Forelimb muscle (tissue), 1 donor: Measurements from ENCODE around the gene ADCY7. TPM values are rescaled to one million over a fixed set of nuclear protein-coding genes. Genes with fewer than 3 reads are reported as not detected.

Experiments used
- DNase-seq: peaks from one replicate; pipeline ENCODE4 v3.0.0-alpha.2; 2013; ENCODE audit warnings: low read depth
- polyA plus RNA-seq: library from polyadenylated mRNA; unstranded; fragments of 120-200 nt; gene quantifications from one replicate; pipeline ENCODE4 v1.2.1, GENCODE V29; 2013; ENCODE audit not compliant: insufficient read length

The ADCY7 gene
- polyA plus RNA-seq, 1 donor, result 6.7 TPM

DNA sequence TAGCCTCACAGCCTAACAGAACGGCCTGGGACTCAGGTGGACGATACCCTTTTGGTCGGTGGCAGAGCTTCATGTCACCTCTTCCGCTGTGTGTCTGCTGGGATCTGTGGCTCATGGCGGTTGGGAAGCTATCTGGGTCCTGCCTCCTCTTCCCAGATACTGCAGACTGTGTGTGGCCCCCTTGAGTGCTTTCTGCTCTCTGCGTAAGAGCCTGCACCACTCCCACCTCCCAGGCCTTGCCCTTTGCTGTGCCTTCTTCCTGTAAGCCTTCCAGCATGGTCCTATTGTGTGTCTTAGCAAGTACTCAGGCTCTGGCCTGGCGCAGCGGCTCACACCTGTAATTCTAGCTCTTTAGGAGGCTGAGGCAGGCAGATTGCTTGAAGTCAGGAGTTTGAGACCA lies 17.5 kb upstream of the ADCY7 start:
- no peak for DNase-seq

DNA sequence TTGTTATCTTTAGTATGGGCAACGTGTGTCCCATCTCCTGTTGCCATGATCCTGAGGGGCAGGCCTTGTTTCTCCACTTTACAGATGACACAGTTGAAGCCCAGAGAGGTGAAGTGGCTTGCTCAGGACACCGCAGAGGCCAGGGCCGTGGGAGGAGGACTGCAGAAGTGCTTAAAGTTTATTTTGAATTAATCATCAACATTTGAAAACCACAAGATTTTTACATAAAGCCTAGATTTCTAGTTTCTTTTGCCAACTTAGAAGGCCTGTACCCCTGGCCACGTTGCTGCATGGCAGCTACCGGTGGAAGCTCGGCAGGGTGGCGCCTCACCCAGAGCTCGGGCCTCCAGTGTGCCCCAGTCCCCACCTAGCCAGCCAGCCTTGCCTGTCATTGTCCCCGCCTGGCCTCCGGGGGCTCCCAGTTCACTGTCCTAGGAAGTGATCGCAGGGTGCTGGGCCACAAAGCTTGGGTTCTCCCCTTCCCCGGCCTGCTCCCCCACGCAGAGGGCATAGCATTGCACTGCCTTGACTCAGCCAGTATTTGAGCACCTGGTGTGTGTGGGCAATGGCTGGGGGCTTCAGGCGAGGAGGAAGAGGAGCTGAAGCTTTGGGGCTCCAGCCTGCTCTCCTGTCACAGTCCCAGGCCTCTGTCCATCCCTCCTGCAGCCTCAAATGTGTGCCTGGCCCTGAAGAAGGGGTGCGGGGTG lies 14.8 kb upstream of the ADCY7 start:
- DNase-seq, result no peak

DNA sequence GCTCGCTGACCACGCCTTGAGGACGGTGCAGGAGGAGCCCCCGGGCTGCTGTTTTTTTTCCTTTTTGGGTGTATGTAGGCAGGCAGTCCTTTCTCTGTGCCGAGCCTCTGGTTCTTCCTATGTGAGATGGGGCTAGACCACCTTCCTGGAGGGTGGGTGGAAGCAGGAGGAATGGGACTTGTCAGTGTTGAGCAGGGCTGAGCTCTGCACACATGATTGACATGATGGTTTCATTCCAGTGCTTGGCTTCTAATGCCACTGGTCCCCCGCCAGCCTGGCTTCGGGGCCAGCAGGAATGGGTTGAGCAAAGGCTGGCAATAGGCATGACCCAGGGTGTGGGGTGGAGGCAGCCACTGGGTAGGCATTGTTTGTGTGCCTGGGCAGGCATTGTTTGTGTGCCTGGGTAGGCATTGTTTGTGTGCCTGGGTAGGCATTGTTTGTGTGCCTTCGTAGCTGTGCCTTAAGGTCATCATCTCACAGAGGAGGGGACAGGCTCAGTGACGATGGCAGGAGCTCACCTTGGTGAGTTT lies 14.2 kb upstream of the ADCY7 start:
- DNase-seq, result no peak

DNA sequence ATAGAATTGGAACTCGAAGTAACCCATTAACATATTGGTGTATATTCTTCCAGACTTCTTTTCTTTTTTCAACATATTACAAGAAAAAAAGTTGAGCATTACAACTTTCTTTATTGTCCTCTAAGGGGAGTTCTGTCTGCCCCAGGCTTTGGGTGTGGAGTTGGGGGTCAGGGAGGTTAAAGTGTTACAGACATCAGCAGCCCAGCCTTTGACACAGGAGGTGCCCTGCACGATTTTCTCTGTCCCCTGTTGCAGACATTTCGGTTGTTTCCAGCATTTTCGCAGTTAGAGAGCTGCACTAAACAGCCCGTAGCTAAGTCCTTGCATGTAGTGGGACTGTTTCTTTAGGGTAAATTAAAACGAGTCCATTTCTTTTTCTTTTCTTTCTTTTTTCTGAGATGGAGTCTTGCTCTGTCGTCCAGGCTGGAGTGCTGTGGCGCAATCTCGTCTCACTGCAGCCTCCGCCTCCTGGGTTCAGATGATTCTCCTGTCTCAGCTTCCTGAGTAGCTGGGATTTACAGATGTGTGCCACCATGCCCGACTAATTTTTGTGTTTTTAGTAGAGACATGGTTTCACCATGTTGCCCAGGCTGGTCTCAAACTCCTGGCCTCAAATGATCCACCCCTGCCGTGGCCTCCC lies 13.4 kb upstream of the ADCY7 start:
- no peak for DNase-seq

DNA sequence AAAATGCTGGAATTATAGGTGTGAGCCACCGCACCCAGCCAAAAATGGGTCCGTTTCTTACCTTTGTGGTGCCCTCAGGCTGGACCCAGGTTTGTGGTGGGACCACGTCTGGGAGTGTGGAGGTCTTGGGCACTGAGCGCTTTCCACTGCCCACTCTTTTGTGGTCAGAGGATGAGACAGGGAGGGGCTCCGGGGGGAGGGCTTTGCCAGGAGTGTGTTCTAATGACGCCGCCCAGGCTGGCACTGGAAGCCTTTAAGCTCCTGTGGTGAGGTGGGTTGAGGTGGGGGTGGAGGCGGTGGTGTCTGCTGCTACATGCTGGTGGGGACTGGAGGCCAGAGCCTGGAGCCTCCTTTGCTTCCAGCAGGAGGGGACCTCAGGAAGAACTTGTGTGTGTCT lies 12.8 kb upstream of the ADCY7 start:
- DNase-seq, result no peak

DNA sequence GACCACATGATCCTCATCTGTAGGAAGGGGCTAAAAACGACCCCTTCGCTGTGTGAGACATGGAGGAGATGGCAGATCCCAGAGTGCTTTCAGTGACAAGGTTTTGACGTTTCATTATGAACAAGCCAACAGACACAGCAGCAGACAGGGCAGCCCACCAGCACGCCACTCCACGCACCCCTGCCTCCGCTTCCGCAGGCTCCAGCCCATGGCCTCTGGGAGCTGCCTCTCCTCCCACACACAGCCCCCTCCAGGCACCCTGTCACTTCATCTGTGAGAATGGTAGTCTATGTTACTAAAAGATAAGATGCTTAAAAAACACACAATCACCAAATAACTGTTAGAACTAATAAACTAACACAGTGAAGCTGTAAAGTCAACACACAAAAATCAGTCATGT lies 12.3 kb upstream of the ADCY7 start:
- DNase-seq, result no peak

DNA sequence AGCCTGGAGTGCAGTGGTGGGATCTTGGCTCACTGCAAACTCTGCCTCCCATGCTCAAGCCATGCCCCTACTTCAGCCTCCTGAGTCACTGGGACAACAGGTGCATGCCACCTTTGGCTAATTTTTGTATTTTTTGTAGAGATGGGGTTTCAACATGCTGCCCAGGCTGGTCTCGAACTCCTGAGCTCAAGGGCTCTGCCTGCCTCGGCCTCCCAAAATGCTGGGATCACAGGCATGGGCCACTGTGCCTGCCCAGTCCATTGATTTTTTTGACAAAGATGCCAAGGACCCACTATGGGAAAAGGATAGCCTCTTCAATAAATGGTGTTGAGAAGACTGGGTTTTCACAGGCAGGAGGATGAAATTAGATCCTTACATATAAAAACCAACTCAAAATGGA lies 10.8 kb upstream of the ADCY7 start:
- DNase-seq, result no peak

DNA sequence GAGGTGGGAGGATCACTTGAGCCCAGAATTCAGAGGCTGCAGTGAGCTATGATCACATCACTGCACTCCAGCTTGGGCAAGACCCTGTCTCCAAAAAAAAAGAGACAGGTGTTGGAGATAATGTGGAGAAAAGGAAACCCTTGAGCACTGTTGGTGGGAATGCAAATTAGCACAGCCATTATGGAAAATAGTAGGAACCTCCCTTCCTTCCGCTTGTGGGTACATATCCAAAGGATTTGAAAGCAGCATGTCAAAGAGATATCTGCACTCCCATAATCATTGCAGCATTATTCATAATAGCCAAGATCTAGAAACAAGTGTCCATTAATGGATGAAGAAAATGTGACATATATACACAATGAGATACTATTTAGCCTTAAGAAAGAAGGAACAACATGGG lies 9.7 kb upstream of the ADCY7 start:
- DNase-seq, result no peak

DNA sequence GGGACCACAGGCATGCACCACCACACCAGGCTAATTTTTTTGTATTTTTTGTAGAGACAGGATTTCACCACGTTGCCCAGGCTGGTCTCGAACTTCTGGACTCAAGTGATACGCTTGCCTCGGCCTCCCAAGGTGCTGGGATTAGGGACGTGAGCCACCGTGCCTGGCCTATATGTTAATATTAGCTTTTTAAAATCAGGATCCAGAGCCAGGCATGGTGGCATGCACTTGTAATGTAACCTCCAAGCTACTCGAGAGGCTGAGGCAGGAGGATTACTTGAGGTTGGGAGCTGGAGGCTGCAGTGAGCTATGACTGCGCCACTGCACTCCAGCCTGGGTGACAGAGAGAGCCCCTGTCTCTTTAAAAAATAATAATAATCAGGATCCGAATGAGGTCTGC lies 8.5 kb upstream of the ADCY7 start:
- no peak for DNase-seq

DNA sequence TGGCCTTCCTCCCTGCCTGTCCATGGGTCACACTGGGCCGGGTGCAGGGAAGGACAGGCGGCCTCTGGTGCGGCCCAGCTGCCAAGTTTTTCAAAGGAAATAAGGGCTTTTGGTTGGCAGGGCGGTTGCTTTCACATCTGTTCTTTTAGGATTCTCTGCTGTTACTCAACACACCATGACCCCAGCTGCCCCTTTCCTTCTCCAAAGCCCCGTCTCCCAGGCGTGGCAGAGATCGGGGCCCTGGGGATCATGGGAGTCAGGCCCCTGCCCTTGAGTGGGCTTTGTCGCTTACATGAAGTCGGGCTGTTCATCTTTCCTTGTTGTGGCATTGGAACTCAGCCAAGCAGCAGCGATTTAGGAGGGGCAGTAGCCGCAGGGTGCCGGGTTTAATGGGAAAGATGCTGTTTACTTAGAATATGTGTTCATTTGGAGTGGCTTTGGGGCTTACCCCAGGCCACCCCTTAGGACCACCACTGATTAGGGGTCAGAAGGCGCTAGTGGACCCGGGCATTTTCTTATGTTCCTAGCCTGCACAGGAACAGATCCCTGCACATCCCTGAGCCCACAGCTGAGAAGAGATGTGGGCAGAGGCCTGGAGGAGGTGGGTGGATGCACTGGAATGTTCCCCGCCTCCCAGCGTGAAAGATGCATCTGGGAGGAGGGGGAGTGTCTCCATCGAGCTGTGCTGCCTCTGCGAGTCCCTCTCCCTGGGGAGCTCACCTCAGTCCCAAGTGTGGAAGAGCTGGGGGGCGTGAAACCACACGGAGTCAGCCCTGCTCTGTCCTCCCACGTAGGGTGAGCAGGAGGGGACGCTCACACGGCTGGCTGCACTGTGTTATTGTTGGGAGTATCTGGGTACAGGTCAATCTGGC lies 6.8 kb upstream of the ADCY7 start:
- DNase-seq, result no peak

DNA sequence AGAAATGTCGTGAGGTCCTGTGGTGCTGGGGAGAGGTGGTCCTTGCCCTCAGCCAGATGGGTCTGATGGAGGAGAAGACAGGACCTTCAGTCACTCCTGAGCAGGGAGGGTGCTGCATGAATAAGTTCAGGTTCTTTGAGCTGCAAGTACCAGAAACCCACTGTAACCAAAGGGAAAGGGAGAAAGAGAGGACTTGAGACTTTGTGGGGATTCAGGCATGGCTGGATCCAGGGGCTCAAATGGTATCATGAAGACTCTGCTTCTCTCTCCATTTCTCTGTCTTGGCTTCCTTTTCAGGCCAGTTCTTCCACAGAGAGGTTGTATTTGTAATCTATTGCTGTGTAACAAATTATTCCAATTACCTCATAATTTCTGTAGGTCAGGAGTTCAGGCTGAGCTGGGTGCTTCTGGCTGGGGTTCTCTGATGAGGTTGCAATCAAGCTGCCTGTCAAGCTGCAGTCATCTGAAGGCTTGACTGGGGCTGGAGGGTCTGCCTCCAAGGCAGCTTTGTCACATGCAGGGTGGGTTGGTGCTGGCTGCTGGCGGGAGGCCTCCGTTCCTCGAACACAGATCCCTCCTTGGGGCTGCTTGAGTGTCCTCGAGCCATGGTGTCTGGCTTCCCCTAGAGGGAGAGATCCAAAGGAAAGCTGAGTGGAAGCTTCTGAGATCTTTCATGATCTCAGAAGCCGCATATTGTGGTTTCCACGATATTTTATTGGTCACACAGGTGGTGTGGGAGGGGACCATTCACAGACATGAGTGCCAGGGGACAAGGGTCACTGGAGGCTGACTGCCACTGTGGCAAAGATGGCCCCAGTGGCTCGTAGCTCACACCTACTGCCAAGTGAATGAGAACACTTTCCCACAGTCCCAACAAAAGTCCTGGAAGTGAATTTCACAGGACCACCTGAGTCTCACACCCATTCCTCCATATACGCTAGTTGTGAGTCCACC lies 5.9 kb upstream of the ADCY7 start:
- no peak for DNase-seq

DNA sequence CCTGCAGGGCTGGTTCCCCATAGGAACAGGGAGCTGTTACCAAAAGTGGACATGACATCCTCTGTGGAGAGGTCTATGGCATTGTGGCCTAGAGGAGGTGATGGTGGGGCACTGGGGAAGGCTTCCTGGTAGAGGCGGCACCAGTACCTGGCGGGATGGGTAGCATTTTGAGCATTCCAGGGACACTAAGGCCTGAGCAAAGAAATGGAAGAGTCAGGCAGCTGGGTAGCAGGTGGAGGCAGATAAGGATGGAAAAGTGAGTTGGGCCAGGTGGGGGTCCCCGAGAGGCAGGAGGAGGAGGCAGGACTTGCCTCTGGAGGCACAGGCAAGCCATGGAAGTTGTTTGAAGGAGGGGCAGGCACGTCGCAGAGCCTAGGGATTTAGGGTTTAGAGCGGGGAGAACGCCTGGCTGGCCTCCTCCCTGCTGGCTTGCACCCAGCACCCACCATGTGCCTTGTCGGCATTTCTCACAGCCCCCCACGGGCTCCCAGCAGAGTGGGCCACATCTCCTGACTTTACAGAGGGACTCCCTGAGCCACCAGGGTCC lies 5.1 kb upstream of the ADCY7 start:
- no peak for DNase-seq

DNA sequence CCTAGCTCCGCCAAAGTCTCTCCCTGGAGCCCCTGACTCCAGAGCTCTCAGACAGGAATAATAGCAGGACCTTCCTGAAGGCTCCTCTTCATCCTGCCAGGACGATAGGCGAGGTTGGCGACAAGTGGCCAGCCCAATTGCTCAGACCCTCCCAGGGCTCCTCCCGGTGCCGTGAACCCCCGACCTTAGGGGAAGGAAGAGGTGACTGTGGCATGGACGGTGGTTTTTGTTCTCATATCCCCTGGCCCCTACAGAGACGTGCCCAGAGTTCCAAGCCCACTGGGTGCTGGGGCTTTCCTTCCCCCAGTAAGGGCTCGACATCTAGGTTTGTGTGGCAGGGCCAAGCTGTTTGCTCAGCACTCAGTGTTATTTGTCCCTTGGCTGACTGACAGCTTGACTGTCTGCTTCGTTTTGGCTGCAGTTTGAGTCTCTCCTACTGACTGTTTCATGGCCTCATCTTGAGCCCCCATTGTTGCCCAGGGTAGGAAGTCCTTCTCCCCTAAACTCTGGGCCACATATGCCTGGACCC lies 4.6 kb upstream of the ADCY7 start:
- no peak for DNase-seq

DNA sequence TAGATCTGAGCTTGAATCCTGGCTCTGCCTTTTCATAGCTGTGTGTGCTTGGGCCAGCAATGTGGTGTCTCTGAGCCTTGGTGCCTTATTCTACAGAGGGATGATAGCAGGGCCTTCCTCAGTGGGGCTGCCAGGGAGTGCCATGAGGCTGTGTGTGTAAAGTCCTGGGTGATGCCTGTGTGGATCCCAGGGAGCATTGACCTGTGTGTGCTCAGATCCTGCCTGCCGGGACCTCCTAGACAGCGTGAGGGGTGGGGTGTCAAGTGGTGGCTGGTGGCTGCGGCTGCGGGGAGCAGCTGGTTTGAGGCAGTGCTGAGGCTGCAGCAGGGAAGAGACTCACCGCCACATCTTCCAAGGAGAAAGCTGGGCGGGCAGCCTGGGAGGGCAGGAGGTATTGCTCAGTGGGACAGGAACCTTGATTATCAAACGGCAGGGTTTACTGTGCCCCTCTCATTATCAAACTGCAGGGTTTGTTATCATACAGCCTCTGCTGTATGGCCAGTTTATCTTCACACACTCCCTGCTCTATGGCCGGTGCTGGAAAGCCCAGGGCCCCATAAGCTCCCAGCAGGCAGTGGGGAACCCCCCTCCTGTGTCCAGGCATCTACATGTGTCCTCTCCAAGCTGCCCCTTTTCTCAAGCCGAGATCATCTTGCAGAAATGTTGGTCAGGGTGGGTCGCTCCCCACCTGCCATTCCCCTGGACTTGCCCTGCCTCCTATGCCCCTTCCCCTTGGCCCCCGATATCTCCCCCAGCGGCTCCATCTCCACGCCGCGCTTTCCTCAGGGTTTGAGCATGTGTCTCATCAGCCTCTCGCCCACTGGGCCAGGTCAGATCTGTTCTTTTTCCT lies 3.1 kb upstream of the ADCY7 start:
- DNase-seq, result no peak

DNA sequence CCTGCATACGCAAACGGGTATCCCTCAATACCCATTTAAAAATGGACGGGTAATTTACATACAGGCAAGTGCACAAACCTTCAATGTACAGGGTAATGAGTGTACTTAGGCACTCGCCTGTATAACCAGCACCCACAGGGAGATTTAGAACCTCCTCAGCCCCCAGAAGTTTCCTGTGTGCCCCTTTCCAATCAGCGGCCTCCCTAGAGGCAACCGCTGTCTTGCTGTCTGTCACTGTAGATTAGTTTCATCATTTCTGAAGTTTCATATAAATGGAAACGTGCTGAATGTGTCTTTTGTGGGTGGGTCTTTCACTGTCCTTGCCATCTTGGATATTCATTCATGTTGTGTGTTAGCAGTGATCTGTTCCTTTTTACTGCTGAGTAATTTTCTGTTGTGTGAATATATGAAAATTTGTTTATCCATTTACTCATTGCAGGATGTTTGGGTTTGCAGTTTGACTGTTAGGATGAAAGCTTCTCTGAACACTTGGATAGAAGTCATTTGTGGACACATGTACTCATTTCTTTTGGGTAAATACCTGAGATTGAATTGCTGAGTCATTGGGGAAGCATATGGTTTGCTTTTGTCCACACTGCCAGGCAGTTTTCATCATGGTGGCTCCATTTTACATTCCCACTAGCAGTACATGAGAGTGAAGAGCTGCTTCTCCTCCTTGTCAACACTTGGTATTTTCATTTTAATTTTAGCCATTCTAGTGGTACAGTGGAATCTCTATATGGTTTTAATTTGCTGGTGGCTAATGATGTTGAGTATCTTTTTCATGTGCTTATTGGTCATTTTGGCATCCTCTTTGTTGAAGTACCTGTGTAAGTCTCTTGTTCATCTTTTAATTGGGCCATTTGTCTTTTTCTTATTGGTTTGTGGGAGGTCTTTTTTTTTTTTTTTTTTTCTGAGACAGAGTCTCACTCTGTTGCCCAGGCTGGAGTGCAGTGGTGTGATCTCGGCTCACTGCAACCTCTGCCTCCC lies 2.1 kb upstream of the ADCY7 start:
- DNase-seq, result no peak

DNA sequence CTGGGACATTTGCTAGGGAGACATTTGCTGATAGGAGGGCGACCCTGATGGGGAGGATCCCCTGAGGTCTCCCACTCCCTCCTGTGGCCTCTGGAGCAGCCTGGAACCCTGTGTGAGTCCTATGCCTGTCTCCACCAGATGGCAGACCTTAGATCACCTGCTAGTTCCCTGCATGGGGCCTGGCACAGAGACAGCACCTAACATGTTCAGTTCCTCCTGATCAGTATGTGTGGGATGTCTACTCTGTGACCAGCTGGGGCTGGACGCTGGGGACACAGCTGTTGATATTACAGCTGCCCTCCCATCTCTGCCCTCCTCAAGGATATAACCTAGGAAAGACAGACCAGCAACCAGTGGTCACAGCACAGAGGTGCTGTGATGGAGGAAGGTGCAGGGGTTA lies 1.1 kb upstream of the ADCY7 start:
- DNase-seq, result no peak

DNA sequence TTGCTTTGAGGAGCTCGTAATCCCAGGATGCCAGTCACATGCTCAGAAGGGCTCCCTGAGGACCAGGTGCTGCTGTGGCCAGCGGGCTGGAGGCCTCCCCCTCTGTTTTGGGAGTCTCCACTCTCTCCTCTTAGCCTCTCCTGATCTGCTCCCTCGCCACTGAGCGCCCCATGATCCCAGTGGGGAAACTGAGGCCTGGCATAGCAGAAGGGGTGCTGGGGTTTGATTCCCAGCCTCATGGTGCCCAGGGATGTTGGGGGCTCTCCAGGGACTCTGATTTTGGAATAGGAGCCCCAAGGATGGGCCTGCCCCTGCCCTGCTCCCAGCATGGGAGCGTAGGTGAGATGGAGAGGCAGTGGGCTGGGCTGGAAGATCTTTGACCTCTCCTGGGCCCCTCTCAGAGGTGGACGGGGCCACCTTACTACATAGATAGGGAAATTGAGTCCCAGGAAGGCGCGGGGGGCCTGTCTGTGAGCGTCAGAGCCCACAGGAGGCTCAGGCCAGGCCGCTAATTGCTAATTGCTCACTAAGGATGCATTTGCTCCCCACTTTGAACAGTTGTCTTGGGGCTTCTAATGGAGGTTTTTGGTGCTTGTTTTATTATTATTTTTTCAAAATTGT lies 525 bp upstream of the ADCY7 start:
- no peak for DNase-seq

DNA sequence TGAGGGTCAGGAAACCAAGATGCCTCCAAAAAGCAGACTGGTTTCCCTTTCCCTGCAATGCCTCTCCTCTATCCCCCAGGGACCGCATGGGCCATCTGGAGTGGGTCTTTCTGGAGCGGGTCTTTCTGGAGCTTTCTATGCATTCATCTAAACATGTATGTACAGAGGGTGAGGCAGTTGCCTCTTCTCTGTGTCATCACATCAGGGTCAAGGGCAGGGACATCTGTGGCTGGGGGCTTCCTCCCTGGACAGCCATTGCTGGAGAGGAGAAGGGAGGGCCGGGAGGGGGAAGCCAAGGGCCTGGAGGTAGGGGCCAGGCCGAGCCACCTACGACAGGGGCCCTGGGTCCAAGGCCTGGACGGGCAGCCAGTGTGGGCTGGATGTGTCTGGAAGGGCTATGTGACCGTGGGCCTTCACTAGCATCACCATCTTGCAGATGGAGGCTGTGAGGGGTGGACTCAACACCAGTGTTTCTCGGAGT lies 840 bp downstream of the ADCY7 start:
- DNase-seq, result no peak
